Muscle layer of colon (tissue), 2 donors: ENCODE measurements around the gene CTCF.
A peak's percentile ranks its signal among the peaks of the same experiment; 100 is the strongest.

Source experiments
- H3K27ac ChIP-seq: one replicate; pipeline ENCODE4 v1.7.0; 2013; ENCODE audit warnings: low read depth, mild to moderate bottlenecking, low read length, moderate library complexity
- H3K27me3 ChIP-seq, 2 donors: one replicate each; pipeline ENCODE4 v1.7.0; 2013; ENCODE audit warnings: low read length in 2 of 2, mild to moderate bottlenecking in 2 of 2; ENCODE audit not compliant: insufficient read depth in 2 of 2, control insufficient read depth in 1 of 2
- H3K36me3 ChIP-seq: one replicate; pipeline ENCODE4 v1.7.0; 2013; ENCODE audit warnings: mild to moderate bottlenecking, low read length; ENCODE audit not compliant: insufficient read depth
- H3K4me1 ChIP-seq: one replicate; pipeline ENCODE4 v1.7.0; 2013; ENCODE audit warnings: mild to moderate bottlenecking, low read length; ENCODE audit not compliant: insufficient read depth
- H3K4me3 ChIP-seq, 2 donors: one replicate each; pipeline ENCODE4 v1.7.0; 2013; ENCODE audit warnings: low read length in 2 of 2, low read depth in 1 of 2, mild to moderate bottlenecking in 1 of 2, moderate library complexity in 1 of 2
- H3K9ac ChIP-seq: one replicate; pipeline ENCODE4 v1.7.0; 2013; ENCODE audit warnings: low read length
- H3K9me3 ChIP-seq: one replicate; pipeline ENCODE4 v1.7.0; 2013; ENCODE audit warnings: mild to moderate bottlenecking, low read length
- donor health status: abdominal sarcoma.
- donor health status: Adenocarcinoma of cecum.

The CTCF gene

DNA sequence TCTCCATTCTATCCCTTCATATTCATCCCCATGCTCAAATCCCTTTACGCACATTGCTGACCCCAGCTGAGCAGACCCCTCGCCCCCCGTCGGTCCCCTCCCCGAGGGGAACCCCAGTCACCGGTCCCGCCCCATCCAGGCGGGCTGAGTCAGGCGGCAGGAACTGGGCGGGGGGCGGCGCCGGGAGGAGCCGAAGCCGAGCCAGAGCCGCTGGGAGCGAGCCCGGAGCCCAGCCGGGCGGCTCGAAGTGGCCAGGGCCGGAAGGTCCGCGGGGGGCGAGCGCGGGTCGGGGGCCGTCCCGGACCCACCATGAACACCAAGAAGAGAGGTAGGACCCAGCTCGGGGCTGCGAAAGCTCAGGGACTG lies 25.1 kb upstream of the CTCF start:
- no peaks in the 10 kb centered on the region for H3K9me3 ChIP-seq

DNA sequence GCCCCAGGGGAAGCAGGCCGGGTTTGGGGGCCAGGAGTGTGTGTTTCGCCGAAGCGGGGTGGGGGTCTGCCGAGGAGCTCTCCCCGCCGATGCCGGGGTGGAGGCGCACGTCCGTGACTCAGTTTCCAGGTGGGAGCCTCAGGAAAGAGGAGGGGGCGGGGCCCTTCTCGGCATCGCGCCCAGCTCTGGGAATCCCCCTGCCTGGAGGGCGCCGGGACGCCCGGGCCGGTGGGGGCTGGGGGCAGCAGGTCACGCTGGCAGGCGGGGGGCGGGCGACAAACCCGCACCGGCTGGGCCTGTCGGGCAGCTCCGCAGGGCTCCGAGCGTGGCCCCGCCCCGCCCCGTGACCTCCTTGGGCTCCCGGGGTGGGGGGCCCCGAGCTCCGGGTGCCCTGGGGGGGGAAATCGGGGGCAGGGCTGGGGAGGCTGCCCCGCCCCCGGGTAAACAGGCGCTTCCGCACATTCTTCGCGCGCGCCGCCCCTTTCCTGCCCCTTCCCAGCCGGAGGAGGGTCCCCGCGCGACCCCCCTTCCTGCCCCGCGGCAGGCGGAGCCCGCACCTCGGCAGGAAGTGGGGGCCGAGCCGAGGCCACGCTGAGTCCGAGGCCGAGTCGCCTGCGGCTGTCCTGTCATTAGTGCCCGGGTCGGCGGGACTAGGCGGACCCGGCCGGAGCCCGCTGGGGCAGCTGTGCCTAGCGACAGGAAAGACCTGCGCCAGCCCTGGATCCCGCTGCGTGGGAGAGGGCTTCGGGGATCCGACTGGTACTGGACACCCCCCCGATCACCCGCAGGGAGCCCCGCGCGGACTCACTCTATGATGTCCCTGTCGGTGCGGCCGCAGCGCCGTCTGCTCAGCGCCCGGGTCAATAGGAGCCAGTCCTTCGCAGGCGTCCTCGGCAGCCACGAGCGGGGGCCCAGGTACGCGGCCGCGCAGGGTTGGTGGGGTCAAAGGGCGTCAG lies 24.4 kb upstream of the CTCF start:
- Histone ChIP-seq H3K27me3 (no peaks in the 10 kb centered on the region), H3K27ac (peak overlapping the region; percentile 56), H3K9me3 (no peaks in the 10 kb centered on the region), H3K4me1 (peaks cover 17% of the 10 kb centered on the region), H3K36me3 (peaks cover 33% of the 10 kb centered on the region), H3K4me3 (peak overlapping the region; percentile 53 to 65), H3K9ac (peak overlapping the region; percentile 36)

More for the DNA sequence above, 25.1 kb upstream of the CTCF start:
- Histone ChIP-seq H3K9ac (peak overlapping the region; percentile 36), H3K27ac (peak overlapping the region; percentile 56), H3K36me3 (peaks cover 27% of the 10 kb centered on the region), H3K4me1 (peaks cover 17% of the 10 kb centered on the region), H3K4me3 (peak overlapping the region; percentile 53 to 65), H3K27me3 (no peaks in the 10 kb centered on the region)

DNA sequence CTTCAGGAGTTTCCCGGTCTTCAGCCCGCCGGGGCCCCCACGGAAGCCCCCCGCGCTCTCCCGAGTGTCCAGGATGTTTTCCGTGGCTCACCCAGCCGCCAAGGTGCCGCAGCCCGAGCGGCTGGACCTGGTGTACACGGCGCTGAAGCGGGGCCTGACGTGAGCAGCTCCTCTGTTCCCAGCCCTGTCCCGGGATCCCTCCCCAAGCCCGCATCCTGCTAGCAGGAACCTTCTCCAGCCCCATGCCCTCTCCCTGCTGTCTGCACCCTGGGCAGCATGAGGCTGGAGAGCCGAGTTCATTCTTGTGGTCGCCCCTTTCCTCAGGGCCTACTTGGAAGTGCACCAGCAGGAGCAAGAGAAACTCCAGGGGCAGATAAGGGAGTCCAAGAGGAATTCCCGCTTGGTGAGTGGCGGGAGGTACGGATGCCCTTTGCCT lies 23.6 kb upstream of the CTCF start:
- Histone ChIP-seq H3K27ac (peak overlapping the region; percentile 56), H3K4me3 (peak overlapping the region; percentile 32 to 65), H3K9ac (no peak overlapping the region), H3K36me3 (peaks cover 41% of the 10 kb centered on the region), H3K4me1 (peaks cover 17% of the 10 kb centered on the region), H3K27me3 (no peaks in the 10 kb centered on the region), H3K9me3 (no peaks in the 10 kb centered on the region)

DNA sequence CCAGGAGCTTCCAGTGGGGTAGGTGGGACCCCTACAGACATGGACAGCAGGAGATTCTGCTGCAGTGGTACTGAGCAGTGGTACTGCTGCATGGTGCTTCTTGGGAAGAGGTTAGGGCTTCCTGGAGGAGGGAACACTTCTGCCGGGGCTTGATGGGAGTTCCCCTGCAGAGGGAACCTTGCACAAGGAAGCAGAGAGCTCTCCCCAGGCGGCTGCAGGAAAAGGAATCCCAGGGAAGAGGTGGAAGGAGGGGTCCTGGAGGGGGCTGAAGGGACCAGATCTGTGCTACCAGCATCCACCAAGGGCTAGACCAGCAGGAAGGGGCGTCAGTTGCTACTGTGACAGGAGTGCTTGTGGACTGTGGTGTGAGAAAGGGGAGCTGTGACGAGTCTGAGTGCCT lies 23.1 kb upstream of the CTCF start:
- Histone ChIP-seq H3K4me3 (no peak overlapping the region), H3K27me3 (no peaks in the 10 kb centered on the region), H3K9me3 (no peaks in the 10 kb centered on the region), H3K27ac (no peak overlapping the region), H3K4me1 (peaks cover 17% of the 10 kb centered on the region), H3K9ac (no peak overlapping the region), H3K36me3 (peaks cover 47% of the 10 kb centered on the region)

DNA sequence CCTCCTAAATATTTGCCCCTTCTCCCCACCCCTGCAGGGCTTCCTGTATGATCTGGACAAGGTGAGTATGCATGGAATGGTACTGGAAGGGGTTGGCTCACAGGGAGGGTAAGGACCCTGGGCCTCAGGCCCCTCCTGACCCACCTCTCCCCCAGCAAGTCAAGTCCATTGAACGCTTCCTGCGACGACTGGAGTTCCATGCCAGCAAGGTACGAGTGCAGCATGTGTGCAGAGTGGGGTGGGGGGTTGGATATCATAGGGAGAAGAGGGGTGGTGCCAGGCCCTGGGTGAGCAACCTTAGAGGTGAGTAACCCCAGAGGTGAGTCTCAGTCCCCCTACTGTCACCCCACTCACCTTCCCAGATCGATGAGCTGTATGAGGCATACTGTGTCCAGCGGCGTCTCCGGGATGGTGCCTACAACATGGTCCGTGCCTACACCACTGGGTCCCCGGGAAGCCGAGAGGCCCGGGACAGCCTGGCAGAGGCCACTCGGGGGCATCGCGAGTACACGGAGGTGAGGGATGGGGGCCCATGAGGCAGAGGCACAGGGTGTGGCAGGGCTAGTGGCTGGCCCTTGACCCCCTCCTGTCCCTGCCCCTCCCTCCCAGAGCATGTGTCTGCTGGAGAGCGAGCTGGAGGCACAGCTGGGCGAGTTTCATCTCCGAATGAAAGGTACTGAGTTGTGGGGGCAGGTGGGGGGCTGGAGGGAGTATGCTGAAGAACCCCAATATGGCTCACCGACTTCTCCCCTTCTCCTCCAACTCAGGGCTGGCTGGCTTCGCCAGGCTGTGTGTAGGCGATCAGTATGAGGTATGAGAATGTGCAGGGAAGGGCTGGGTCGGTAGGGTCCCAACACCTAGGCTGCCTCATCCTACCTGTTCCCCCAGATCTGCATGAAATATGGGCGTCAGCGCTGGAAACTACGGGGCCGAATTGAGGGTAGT lies 22.4 kb upstream of the CTCF start:
- Histone ChIP-seq H3K9ac (no peak overlapping the region), H3K4me1 (peaks cover 17% of the 10 kb centered on the region), H3K27me3 (no peaks in the 10 kb centered on the region), H3K9me3 (no peaks in the 10 kb centered on the region), H3K4me3 (no peak overlapping the region), H3K27ac (no peak overlapping the region), H3K36me3 (peaks cover 52% of the 10 kb centered on the region)

DNA sequence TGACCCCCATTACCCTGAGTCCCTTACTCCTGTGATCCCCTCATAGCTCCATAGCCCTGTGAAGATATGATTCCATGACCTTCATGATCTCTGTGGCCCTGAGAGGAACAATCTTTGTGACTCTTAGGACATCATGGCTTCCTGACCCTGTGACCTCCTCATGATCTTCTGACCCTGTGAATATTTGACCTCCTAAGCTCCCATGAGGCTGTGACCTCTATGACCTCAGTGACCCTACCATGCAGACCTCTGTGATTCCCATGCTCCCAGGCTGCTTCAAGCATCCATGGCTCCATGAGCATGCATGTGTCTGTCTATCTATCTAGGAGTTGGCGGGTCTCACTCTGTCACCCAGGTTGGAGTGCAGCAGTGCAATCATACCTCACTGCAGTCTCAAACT lies 21.6 kb upstream of the CTCF start:
- H3K4me1 ChIP-seq, result peaks cover 17% of the 10 kb centered on the region
- H3K27ac ChIP-seq, result no peak overlapping the region
- peaks cover 59% of the 10 kb centered on the region for H3K36me3 ChIP-seq
- H3K4me3 ChIP-seq, result no peak overlapping the region
- no peaks in the 10 kb centered on the region for H3K9me3 ChIP-seq
- no peaks in the 10 kb centered on the region for H3K27me3 ChIP-seq
- no peak overlapping the region for H3K9ac ChIP-seq

DNA sequence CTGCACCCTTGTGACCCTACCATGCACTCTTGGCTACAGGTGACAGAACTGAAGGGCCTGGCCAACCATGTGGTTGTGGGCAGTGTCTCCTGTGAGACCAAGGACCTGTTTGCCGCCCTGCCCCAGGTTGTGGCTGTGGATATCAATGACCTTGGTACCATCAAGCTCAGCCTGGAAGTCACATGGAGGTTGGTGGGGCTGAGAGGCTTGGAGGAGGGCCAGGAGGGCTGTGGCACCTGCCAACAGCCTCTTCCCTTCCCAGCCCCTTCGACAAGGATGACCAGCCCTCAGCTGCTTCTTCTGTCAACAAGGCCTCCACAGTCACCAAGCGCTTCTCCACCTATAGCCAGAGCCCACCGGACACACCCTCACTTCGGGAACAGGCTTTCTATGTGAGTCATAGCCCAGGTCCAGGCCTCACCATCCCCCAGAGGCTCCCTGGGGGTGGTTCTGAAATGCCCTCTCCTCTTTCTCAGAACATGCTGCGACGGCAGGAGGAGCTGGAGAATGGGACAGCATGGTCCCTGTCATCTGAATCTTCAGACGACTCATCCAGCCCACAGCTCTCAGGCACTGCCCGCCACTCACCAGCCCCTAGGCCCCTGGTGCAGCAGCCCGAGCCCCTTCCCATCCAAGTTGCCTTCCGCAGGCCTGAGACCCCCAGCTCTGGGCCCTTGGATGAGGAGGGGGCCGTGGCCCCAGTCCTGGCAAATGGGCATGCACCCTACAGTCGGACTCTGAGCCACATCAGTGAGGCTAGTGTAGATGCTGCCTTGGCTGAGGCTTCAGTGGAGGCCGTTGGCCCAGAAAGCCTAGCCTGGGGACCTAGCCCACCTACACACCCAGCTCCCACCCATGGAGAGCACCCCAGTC lies 20.7 kb upstream of the CTCF start:
- H3K36me3 ChIP-seq, result peaks cover 66% of the 10 kb centered on the region
- no peaks in the 10 kb centered on the region for H3K9me3 ChIP-seq
- no peak overlapping the region for H3K27ac ChIP-seq
- H3K4me1 ChIP-seq, result peaks cover 14% of the 10 kb centered on the region
- H3K9ac ChIP-seq, result no peak overlapping the region
- no peaks in the 10 kb centered on the region for H3K27me3 ChIP-seq
- no peak overlapping the region for H3K4me3 ChIP-seq

DNA sequence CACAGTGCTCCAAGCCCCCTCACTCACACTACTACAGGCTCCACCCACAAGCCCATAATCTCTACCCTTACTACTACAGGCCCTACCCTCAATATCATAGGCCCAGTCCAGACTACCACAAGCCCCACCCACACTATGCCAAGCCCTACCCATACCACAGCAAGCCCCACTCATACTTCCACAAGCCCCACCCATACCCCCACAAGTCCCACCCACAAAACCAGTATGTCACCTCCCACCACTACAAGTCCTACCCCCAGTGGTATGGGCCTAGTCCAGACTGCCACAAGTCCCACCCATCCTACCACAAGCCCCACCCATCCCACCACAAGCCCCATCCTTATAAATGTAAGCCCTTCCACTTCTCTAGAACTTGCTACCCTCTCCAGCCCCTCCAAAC lies 19.9 kb upstream of the CTCF start:
- Histone ChIP-seq H3K9me3 (no peaks in the 10 kb centered on the region), H3K36me3 (peaks cover 70% of the 10 kb centered on the region), H3K4me3 (no peak overlapping the region), H3K9ac (no peak overlapping the region), H3K4me1 (peaks cover 16% of the 10 kb centered on the region), H3K27ac (no peak overlapping the region), H3K27me3 (no peaks in the 10 kb centered on the region)

DNA sequence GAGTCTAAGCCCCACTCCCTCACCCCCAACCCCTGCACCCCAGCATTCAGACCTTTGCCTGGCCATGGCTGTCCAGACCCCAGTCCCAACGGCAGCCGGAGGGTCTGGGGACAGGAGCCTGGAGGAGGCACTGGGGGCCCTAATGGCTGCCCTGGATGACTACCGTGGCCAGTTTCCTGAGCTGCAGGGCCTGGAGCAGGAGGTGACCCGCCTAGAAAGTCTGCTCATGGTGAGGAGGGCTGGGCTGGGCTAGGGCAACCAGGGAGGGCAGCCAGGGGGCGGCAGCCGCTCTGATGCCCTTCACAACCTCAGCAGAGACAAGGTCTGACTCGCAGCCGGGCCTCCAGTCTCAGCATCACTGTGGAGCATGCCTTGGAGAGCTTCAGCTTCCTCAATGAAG lies 19.3 kb upstream of the CTCF start:
- no peaks in the 10 kb centered on the region for H3K27me3 ChIP-seq
- H3K9me3 ChIP-seq, result no peaks in the 10 kb centered on the region
- H3K36me3 ChIP-seq, result peaks cover 75% of the 10 kb centered on the region
- no peak overlapping the region for H3K4me3 ChIP-seq
- H3K27ac ChIP-seq, result no peak overlapping the region
- peaks cover 19% of the 10 kb centered on the region for H3K4me1 ChIP-seq
- H3K9ac ChIP-seq, result no peak overlapping the region

DNA sequence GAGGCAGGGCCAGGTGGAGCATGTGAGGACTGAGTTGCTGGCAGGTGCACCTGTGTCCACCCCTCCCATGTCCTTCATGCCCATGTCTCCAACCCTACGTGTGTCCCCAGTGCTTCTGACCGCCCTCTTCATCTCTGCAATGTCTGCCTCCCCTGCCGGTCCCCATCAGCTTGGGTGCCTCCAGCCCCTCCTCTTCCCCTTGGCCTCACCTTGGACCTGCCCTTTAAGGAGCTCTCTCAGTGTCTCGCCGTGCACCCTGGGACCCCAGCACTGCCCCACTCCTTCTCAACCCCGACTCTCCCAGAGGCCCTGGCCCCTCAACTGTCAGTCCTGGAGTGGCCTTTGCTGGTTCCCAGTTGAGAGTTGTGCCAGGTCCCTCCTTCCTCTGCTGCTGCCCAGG lies 18.7 kb upstream of the CTCF start:
- Histone ChIP-seq H3K27me3 (no peaks in the 10 kb centered on the region), H3K27ac (no peak overlapping the region), H3K9me3 (no peaks in the 10 kb centered on the region), H3K4me1 (peaks cover 19% of the 10 kb centered on the region), H3K36me3 (peaks cover 78% of the 10 kb centered on the region), H3K9ac (no peak overlapping the region), H3K4me3 (no peak overlapping the region)
